DOHH2 (cell line): ENCODE results near the gene INSRR.
A peak's percentile ranks its signal among the peaks of the same experiment; 100 is the strongest.

Source experiments
- H3F3A ChIP-seq: fragments of 200-600 bp; sonication (generic), shearing (Covaris generic); 2 replicates; pipeline ENCODE4 v1.6.0; 2016; ENCODE audit warnings: antibody characterized with exemption, mild to moderate bottlenecking; ENCODE audit not compliant: control insufficient read depth, insufficient read depth
- H3K27ac ChIP-seq: fragments of 200-600 bp; sonication (generic); 2 replicates; pipeline ENCODE4 v1.5.1; 2014; ENCODE audit warnings: low read depth, mild to moderate bottlenecking, low read length, moderate library complexity
- H3K27me3 ChIP-seq: fragments of 200-600 bp; sonication (generic); 2 replicates; pipeline ENCODE4 v1.6.1; 2014; ENCODE audit warnings: mild to moderate bottlenecking, low read length, mixed read lengths; ENCODE audit not compliant: control insufficient read depth
- H3K36me3 ChIP-seq: fragments of 200-600 bp; sonication (generic); 2 replicates; pipeline ENCODE4 v1.6.1; 2014; ENCODE audit warnings: mild to moderate bottlenecking, low read length, moderate library complexity, mixed read lengths; ENCODE audit not compliant: control insufficient read depth
- H3K4me1 ChIP-seq: fragments of 200-600 bp; sonication (generic); 2 replicates; pipeline ENCODE4 v1.6.1; 2014; ENCODE audit warnings: mild to moderate bottlenecking, low read length, mixed read lengths; ENCODE audit not compliant: control insufficient read depth
- H3K4me2 ChIP-seq: fragments of 200-600 bp; sonication (generic); 2 replicates; pipeline ENCODE4 v1.6.0; 2014; ENCODE audit warnings: mild to moderate bottlenecking, low read length, moderate library complexity
- H3K4me3 ChIP-seq: fragments of 200-600 bp; sonication (generic); 2 replicates; pipeline ENCODE4 v1.5.1; 2014; ENCODE audit warnings: mild to moderate bottlenecking, low read length, mixed read lengths
- H3K79me2 ChIP-seq: fragments of 200-600 bp; sonication (generic); 2 replicates; pipeline ENCODE4 v1.6.1; 2014; ENCODE audit warnings: mild to moderate bottlenecking, low read length, mixed read lengths; ENCODE audit not compliant: control insufficient read depth
- H3K9me2 ChIP-seq: fragments of 200-600 bp; sonication (generic); replicated peaks from 2 replicates; pipeline ENCODE4 v1.6.1; 2014; ENCODE audit warnings: mild to moderate bottlenecking, low read length, mixed read lengths; ENCODE audit not compliant: control insufficient read depth
- H3K9me3 ChIP-seq: fragments of 200-600 bp; sonication (generic); 2 replicates; pipeline ENCODE4 v1.6.1; 2014; ENCODE audit warnings: antibody characterized with exemption, low read length, mixed read lengths; ENCODE audit not compliant: control insufficient read depth, insufficient read depth
- H4K20me1 ChIP-seq: fragments of 200-600 bp; sonication (generic); 2 replicates; pipeline ENCODE4 v1.6.0; 2014; ENCODE audit warnings: low read depth, mild to moderate bottlenecking, antibody characterized with exemption, low read length, moderate library complexity; ENCODE audit not compliant: control insufficient read depth, insufficient read depth
- EZH2phosphoT487 ChIP-seq: fragments of 200-600 bp; sonication (generic); IDR thresholded peaks from 2 replicates; pipeline ENCODE4 v1.6.1; 2017; ENCODE audit warnings: borderline replicate concordance, mild to moderate bottlenecking, antibody characterized with exemption, low read length, moderate library complexity, mixed read lengths
- TF ChIP-seq, protein P1 (sequence below): fragments of 200-600 bp; sonication (generic); IDR thresholded peaks from one replicate; pipeline ENCODE4 v1.5.1; 2014; ENCODE audit warnings: antibody characterized with exemption, mild to moderate bottlenecking, low read depth, low read length; ENCODE audit not compliant: poor library complexity, severe bottlenecking

Gene INSRR

DNA sequence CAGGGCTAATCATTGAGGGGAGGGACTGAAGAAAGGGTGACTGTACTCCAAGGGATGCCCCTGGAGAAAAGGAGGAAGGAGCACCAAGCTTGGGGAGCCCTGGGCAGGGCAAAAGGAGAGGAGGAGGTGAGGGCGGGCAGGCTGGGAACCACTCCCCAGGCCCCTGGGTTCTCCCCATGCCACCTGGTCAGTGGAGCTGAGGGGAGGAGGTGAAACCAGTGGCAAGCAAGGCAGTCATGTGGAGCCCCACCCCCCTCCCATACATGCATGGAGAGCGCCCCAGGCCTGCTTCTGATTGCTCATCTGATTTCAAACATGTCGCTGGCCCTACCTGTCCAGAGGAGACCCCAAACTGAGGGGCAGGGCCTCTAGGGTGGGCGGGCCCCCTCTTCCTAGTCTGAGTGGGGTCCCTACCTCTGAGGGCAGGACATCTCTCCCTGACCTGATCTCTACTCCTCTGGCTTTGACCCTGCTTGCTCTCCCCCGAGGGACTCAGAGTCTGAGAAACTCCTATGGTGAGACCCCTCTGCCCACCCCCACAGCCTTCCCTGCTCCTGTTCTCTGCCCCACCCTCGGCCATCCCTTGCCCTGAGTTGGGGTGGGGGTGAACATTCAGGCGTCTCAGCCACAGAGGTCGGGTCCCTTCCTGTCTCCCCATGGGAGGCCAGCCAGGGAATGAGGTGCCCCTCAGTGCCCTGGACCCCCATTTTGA is 18.6 kb downstream of the INSRR start:
- Histone ChIP-seq H4K20me1 (0 out of 2 replicates have a peak, but pooled peaks cover 3% of the 10 kb centered on the region), H3K9me2 (no peaks in the 10 kb centered on the region)
- no peak for TF ChIP-seq EZH2phosphoT487
- TF ChIP-seq, protein P1, sequence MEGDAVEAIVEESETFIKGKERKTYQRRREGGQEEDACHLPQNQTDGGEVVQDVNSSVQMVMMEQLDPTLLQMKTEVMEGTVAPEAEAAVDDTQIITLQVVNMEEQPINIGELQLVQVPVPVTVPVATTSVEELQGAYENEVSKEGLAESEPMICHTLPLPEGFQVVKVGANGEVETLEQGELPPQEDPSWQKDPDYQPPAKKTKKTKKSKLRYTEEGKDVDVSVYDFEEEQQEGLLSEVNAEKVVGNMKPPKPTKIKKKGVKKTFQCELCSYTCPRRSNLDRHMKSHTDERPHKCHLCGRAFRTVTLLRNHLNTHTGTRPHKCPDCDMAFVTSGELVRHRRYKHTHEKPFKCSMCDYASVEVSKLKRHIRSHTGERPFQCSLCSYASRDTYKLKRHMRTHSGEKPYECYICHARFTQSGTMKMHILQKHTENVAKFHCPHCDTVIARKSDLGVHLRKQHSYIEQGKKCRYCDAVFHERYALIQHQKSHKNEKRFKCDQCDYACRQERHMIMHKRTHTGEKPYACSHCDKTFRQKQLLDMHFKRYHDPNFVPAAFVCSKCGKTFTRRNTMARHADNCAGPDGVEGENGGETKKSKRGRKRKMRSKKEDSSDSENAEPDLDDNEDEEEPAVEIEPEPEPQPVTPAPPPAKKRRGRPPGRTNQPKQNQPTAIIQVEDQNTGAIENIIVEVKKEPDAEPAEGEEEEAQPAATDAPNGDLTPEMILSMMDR = no peak

DNA sequence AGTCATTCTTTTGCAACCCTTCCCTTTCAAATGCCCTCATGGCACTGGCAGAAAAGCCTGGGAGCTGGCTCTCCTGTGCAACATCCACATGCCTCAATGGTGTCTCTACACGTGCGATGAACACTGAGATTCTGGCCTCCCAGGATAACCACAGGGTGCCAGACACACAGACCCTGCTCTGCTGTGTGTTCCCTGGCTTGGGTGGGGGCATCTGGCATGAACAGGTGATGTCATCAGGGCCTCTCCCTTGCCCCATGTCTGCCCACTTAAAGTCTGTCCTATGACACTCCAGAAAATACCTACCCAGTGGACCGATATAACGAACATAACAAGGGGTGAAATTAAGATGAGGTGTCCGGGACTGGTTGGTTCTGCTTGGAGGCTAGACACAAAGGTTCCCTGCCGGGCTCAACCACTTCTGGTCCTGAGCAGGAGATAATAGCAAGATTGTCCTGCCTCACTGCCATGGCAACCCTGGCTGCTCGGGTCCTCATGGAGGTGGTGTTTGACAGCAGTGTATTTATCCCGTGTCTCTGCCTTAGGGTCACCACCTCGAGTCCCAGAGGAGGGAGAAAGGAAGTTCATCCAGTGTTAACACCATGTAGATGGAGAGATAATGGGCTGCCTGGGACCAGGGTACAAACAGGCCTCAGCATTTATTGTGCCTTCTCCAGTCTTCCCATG is 19.3 kb downstream of the INSRR start:
- H3K4me1 ChIP-seq = no peaks in the 10 kb centered on the region
- H3F3A ChIP-seq = no peaks in the 10 kb centered on the region
- TF ChIP-seq, protein P1 = no peak
- no peak for TF ChIP-seq EZH2phosphoT487
- no peaks in the 10 kb centered on the region for H3K9me2 ChIP-seq
- H3K36me3 ChIP-seq = no peaks in the 10 kb centered on the region
- peaks cover 40% of the 10 kb centered on the region for H3K27me3 ChIP-seq
- no peaks in the 10 kb centered on the region for H3K9me3 ChIP-seq
- H3K4me3 ChIP-seq = no peak overlapping the region
- H3K79me2 ChIP-seq = no peaks in the 10 kb centered on the region
- 0 out of 2 replicates have a peak, but pooled peaks cover 3% of the 10 kb centered on the region for H4K20me1 ChIP-seq
- no peak overlapping the region for H3K27ac ChIP-seq
- H3K4me2 ChIP-seq = no peak overlapping the region

More for the DNA sequence above, 18.6 kb downstream of the INSRR start:
- no peaks in the 10 kb centered on the region for H3K9me3 ChIP-seq
- no peaks in the 10 kb centered on the region for H3F3A ChIP-seq
- H3K4me2 ChIP-seq = no peak overlapping the region
- no peaks in the 10 kb centered on the region for H3K79me2 ChIP-seq
- no peak overlapping the region for H3K27ac ChIP-seq
- H3K4me1 ChIP-seq = no peaks in the 10 kb centered on the region
- no peaks in the 10 kb centered on the region for H3K36me3 ChIP-seq
- no peak overlapping the region for H3K4me3 ChIP-seq
- peaks cover 32% of the 10 kb centered on the region for H3K27me3 ChIP-seq

DNA sequence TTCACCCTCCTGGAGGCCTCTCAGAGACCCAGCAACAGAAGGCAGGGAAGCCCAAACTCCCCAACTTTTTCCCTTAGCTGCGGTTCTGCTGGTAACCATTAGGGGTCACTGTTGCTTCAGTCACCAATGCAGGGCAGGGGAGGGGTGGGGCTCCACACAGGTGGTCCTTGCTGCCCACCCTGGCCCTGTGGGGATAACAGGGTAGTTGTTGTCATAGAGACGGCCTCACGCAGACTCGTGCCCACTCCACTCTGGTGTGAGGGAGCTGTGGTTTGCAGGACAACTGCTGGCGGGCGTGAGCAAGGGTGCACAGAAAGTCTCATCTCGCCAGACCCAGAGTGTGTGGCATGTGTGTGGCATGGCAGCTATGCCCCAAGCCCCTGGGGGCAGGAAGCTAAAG is 19.9 kb downstream of the INSRR start:
- peaks cover 46% of the 10 kb centered on the region for H3K27me3 ChIP-seq
- TF ChIP-seq EZH2phosphoT487 = no peak
- TF ChIP-seq, protein P1 = peak; percentile 97

More for the DNA sequence above, 19.9 kb downstream of the INSRR start:
- no peaks in the 10 kb centered on the region for H3K36me3 ChIP-seq
- no peak overlapping the region for H3K4me3 ChIP-seq
- no peak overlapping the region for H3K27ac ChIP-seq
- H4K20me1 ChIP-seq = 0 out of 2 replicates have a peak, but pooled peaks cover 3% of the 10 kb centered on the region
- no peaks in the 10 kb centered on the region for H3K79me2 ChIP-seq
- no peaks in the 10 kb centered on the region for H3K9me2 ChIP-seq
- no peaks in the 10 kb centered on the region for H3K4me1 ChIP-seq
- H3K4me2 ChIP-seq = no peak overlapping the region
- H3F3A ChIP-seq = no peaks in the 10 kb centered on the region
- no peaks in the 10 kb centered on the region for H3K9me3 ChIP-seq
